Loucy (cell line): ENCODE results near the gene SCARB1.

ENCODE experiments used
- CTCF ChIP-seq: fragments of 200-600 bp; sonication (generic); conservative IDR thresholded peaks from 2 replicates; pipeline ENCODE4 v1.5.1; 2014; ENCODE audit warnings: mild to moderate bottlenecking, antibody characterized with exemption, low read length
- EZH2phosphoT487 ChIP-seq: fragments of 200-600 bp; IDR thresholded peaks from 2 replicates; pipeline ENCODE4 v1.6.1; 2018; ENCODE audit warnings: antibody characterized with exemption, mild to moderate bottlenecking, moderate library complexity, borderline replicate concordance

- TF ChIP-seq CTCF, result no peak
- TF ChIP-seq EZH2phosphoT487, result no peak
These were observed 12.5 kb upstream of the SCARB1 start for GRCh38 chr12:124876171-124876570.
